Measurements from ENCODE around the gene DNAI2.

DNAI2 gene

DNA sequence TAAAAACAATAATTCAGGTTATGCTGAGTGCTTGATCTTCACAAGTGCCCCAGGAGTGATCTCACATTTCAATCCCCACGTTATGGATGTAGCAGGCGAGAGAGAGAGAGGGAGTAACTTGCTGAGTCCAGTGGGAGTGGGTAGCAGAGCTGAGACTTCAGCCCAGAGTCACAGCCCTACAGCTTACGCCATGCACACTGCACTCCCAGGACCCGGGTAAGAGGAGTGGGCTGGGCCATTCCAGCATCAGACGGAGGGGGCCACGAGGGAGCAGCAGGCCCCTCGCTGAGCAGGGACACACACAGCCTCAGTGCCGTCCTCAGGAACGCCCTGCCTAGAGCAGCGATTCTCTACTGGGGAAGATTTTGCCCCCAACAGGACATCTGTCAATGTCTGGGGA is 42.2 kb downstream of the DNAI2 start:
- no peak for DNase-seq

DNA sequence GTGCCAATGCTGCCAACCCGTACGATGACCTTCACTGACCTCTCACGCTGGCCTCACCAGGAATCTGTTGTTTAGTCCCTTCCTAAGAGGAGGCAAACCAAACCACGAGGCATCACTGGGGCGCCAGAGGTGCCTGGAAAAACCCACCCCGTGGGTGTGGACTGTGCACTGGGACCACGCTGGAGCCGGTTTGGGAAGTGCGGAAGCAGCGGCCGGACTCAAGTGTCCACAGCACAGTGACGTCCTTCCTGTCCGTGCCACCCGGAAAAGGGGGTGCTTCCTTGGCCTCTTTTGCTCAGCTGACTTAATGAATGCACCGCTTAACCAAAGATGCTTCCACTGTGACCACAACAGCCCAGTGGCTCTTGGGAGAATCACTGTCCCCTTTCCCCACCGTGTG is 43.0 kb downstream of the DNAI2 start:
- DNase-seq = no peak

DNA sequence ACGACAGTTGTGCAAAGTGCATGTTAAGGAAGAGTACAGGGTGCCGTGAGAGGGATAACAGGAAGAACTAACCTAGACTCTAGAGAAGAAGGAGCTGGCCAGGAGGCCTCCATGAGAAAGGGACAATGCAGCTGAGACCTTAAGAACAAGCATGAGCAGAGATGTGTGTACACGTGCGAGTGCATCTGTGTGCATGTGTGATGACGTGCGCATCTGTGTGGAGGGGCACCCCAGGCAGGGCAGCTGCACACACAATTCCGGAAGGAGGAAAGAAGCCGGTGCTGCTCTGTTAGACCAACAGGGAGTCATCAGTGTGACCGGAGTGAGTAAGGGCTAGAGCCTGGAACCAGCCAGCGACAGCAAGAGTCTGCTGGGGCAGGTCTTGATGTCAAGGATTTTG is 44.4 kb downstream of the DNAI2 start:
- DNase-seq = no peak

DNA sequence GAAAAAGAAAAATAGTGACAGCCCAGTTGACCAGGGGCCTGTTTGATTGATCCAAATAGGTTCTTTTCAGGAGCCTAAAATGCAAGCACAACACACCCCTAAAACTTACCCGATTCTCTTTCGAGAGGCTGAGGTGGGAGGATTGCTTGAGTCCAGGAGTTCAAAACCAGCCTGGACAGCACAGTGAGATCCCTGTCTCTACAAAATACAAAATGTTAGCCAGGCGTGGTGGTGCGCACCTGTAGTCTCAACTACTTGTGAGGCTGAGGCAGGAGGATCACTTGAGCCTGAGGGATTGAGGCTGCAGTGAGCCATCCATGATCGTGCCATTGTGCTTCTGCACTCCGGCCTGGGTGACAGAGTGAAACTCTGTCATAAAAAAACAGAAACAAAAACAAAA is 50.5 kb downstream of the DNAI2 start:
- no peak for DNase-seq

DNA sequence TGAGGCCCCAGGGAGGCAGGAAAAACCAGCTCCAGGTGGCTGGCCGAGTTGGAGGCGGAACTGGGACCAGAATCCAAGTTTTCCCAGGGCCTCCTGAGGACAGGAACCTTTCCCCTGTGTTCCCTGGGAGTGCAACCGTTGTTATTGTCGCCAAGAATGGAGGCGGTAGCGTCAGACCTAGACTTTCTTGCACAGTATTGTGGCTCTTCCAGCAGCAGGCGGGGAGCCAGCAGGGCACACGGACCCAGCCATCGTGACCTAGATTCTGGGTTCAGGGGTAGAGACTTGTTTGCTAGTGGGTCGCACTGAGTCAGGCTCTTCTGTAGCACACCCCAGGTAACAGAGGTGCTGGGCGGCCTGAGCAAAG is 51.3 kb downstream of the DNAI2 start:
- DNase-seq = no peak

DNA sequence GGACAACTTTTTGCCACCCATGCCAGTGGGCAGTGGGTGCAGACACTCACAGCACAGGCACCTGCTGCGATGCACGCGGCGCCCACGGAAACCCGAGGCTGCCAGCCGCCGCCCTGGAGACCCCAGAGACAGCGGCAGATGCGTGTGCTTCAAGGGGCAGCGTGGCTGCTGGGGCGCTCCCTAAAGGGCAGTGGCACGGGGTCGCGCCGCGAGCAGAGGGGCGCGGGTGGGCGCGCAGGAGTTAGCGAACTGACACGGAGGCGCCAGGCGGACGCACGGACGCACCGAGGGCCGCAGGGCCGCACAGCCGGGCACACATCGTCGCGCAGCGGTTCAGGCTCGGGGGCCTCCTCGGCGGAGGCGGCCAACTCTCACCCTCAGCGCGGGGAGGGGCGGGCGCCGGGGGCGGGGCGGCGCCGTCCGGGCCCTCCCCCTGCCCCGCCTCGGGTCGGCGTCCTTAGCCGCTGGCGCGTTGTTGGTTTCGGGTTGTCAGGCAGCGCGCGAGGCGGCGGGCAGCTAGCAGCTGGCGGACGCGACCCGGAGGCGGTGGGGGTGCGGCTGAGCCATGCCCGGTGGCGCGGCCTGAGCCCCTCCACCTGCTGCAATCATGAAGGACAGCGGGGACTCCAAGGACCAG is 51.8 kb downstream of the DNAI2 start, which contains the start of gene KIF19:
Gene KIF19 (plus strand): TSS at position 484 of the 637 bp plus-strand sequence. CDS start 124 bp downstream, at position 608.
- peak; percentile 45 to 48 for DNase-seq

DNA sequence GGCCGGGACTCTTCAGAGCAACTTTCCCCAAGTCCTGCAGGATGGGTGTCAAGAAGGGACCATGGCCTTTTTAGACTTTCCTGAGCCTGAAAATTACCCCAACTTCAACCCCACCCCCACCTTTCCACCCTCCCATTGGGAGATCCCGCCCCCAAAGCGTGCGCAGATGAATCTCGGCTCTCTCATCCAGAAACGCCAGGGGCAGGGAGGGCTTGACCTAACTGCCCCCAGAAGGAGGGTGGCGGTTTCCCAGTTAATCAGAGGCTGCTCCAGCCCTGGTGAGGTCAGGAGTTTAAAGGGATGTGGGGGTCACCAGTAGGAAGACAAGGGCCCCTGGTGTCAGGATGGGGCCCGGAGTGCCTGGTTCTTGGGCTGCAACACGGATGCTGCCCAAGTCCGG is 52.5 kb downstream of the DNAI2 start:
- no peak for DNase-seq

DNA sequence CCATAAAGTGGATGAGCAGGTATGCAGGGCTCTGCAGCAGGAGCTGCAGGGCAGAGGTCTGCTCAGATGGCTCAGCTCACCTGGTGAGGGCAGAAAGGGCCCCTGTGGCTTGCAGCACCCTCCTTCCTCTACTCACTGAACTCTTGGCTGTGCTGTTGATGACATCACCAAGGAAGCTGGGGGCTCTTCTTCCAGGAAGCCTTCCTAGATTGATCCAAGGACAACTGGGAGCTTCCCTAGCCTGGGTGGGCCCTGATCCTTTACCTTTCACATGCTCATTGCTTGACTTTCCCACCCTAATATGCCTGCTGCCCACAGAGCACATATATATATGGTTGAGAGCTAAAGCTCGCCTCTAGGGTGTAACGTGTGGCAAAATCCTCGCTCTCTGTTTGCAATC is 54.5 kb downstream of the DNAI2 start:
- DNase-seq = no peak

DNA sequence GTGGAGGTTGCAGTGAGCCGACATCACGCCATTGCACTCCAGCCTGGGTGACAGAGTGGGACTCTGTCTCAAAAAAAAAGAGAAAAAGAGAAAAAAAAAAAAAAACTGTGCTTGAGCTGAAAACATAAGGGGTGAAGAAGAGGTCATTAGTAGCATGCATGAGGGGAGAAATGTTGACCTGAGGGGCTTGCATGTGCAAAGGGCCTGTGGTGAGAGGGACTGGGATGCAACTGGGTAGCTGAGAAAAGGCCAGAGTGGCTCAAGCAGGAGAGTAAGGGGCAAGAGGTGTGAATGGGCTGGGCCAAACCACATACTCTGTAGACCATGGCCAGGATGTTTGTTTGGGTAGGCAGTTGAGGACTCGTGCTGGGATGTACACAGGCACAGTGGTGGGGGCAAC is 55.3 kb downstream of the DNAI2 start:
- no peak for DNase-seq

DNA sequence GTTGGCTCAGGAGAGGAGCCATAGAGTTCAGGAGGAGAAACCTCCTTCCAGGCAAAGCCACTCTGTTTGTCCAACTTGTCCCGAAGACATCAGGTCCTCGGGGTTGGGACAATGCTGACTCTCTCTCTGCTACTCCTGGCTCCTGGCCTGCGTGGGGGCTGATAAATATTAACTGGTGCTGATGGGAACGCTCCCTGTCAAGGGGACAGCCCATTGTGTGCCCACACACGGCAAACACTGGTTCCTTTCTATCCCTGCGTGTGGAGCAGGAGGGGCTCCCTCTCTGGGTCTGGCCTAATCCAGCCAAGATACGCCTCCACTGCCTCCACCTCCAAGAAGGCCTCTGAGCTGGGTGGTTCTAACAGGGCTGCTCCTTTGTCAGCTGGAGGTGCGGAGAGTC is 56.4 kb downstream of the DNAI2 start:
- no peak for DNase-seq

DNA sequence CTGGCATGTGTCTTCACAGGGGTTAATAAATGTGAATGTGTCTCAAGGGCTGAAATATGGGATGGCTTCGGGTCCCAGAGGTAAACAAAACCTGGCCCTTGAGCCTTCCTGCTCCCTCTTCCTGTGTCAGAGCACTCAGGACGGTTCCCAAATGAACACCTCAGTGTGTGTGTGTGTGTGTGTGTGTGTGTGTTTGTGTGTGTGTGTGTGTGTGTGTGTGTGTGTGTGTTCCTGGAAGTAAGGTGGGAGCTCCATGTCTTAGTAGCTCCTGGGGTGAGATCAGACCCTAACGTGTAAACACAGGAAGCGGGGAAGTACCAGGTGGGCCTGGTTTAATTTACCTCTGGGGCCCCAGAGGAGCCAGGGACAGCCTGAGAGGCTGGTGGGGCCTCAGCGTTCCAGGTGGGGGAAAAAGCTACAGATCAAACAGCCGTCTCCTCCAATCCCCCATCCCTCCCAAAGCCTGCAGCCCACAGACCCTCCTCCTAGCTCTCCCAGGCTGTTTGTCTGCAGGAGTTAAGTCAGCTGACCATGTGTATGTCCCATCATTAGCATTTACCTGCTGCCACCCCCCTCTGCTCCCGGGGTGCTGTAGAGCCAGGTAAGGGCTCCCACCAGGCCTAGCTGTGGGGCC is 58.1 kb downstream of the DNAI2 start:
- no peak for DNase-seq

DNA sequence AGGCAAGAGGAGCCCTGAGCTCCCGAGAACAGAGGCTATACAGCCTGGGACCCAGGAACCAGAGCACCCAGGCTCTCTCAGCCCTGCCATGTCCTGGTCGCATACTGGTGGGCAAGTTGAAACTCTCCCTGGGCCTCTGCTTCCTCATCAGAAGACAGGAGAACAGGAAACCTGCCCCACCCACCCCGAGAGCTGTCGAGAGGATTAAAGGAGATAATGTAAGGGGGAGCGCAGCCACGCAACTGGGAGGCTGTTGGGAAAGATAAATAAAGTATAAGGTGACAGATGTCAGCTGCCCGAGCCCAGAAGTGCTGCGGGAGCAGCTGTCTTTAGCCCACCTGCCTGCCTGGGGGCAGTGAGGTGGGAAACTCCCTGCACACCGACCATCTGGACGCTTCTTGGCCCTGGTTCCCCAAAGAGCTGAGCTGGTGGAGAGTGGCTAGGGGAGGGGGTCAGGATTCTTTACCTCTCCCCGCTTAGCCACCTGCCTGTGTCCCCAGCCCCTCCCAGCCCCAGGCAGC is 58.8 kb downstream of the DNAI2 start:
- DNase-seq = no peak

DNA sequence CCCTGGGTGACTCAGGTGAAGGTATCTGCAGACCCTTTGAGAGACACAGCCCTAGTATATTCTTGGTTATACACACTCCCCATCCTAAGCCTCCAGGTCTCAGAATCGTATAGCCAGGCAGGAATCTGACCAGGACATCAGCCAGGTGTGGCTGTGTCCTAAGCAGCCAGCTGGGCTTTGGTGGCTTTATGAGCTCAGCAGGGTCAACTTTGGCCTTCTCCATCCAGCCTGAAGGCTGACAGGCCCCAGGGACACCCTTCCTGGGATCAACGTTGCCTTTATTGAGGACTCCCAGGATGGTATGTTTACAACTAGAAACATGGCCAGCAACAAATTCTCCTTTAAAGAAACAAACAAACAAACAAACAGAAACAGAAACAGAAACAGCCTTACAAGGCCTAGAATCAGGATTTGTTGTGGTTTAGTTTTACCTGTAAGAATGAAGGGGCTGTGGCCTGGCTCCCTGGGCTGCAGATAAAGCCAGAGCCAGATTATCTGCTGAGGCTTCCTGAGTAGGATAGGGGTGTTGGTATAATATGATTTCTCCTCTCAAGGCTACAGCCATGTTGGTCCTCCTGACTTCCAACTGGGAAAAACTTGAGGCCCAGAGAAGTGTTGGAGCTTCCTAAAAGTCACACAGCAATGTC is 60.5 kb downstream of the DNAI2 start:
- DNase-seq = no peak

DNA sequence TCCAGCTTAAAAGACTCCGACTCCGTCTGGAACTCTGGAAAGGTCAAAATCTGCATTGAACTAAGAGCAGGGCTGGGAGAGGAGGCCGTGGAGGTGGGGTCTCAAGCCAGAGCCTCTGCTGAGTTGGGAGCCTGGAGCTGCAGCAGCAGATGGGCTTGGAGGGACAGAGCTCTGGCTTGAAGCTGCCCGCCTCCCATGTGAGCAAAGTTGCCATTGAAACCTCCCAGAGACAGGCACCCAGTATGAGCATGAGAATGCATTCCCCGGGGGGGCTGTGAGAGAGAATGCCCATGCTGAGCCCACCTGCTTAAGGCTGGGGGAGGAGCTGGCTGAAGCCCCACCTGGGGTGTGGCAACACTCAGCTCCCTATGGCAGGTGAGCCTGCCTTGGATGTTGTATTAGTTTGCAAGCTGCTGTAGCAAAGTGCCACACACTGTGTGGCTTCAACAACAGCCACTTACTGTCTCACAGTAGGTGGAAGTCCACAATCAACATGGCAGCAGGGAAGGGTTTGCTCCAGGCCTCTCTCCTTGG is 61.6 kb downstream of the DNAI2 start:
- DNase-seq = no peak

DNA sequence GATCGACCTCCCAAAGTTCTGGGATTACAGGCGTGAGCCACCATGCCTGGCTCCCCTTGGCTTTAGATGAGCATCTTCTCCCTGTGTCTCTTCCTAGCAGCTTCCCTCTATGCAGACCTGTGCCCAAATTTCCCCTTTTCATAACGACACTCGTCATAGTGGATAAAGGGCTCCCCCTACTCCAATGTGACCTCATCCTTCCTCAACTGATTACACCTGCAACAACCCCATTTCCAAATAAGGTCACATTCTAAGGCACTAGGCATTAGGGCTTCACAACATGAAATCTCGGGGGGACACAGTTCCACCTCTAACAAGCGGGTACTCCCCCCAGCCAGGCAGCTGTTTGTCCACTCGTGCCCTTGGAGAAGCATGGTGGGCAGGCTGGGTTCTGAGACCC is 62.3 kb downstream of the DNAI2 start:
- DNase-seq = no peak

DNA sequence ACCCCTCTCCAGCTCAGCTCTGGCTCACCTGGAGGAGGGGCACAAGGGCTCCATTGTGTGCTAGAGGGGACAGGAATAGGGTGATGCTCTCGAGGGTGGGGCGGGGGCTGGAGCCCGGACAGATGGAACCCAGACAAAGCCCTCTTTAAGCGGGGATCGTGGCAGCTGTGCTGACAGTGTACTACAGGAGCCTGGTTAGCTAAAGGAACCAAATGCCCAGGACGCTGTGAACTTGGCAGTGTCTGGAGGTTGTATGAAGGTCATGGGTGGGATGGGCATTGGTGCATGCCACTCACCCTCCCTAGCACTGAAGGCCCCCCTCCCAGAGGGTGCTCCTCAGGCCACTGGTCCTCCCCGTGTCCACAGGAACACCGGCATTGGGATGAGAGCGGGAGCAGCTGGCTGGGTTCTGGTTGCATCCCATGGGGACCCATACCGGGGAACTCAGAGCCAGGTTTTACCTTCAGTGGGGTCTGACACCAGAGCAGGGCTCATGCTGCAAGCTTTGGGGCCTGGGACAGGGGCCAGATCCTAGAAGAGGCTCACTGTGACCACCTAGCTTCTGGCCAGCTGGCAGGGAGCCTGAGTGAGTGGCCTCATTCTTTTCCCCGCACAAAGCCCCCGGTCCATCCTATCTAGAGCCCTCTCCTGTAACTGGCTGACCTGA is 63.9 kb downstream of the DNAI2 start:
- DNase-seq = no peak

DNA sequence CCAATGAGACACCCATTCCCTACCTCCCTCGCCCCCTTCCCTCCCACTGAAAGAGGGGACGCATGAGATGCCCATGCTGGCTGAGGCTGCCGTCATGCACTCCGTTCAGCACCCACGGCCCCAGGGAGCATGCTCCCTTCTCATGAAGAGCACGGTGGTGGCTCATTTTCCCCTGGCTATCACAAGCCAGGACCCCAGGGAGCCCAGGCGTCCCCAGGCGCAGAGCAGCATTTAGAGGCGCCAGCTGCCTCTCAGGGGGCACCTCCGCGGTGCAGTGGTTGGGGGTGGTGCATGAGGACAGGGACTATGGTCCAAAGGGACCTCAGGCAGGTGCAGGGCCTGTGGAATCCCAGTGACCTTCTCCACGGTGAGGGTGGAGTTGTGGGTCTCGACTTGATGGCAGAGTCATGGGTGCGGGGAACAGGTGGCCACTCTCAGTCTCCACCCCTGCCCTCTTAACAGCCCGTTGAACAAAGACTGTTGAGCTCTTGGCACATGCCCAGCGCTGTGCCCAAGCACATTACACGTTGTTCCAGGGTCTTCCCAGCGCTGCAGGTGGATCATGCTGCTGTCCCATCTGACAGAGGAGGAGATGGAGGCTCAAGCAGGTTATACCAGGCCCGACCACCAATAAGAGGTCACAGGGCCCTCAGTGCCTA is 65.6 kb downstream of the DNAI2 start:
- DNase-seq = no peak

DNA sequence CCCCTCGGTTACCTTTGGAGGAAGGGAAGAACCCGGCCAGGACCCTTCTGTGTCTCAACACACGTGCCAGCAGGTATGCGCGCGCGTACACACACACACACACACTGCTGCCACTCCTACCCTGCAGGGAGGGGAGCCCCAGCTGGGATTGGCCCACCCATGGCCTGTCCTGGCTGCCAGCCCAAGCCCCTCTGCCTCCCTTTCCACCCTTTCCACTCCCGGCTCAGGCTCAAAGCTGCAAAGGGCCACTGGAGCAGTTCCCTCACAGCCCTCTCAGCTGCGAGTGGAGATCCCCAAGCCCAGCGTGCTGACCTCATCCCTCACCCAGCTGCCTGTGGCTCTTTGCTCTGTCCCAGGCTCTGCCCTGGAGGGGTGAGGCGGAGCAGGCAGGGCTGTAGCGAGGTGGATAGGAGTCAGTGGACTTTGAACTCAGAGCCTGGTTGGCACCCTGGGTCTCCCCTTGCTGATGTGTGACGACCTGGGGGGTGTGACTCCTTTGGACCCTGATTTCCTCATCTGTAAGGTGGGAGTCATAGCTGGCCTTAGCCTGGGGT is 66.5 kb downstream of the DNAI2 start:
- no peak for DNase-seq

DNA sequence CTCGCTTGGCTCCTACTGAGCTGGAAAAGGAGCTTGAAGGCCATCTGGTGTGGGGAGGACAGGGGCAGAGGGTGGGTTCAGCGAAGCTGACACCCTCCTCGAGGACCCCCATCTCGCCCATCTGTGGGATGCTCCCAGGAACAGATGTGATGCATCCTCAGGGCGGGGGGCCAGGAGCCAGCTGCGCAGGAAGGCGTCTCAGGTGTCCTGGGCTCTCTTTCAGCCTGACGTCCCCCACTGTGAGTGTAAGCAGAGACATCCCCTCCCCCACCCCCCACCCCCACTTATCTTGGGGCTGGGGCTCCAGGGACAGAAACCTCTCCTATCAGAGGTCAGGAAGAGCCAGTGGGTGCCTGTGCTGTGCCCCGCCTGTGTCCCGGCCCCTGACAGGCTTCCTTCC is 68.2 kb downstream of the DNAI2 start:
- no peak for DNase-seq

DNA sequence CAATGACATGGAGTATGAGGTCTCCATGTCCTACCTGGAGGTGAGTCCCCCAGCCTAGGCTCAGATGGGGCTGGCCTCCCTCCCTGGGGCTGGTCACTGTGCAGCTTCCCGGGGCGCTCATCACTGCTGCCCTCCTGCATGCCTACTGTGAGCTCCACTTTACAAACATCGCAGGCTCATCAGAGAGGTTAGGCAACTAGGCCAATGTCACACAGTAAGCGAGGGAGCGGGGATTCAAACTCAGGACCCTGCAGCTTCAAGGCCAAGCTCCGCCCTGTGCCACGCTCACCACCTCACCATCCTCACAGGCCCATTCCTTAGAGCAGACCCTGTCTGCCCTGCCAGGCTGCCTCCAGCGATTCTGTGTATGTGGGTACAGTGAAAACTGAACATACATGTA is 69.1 kb downstream of the DNAI2 start:
- no peak for DNase-seq

DNA sequence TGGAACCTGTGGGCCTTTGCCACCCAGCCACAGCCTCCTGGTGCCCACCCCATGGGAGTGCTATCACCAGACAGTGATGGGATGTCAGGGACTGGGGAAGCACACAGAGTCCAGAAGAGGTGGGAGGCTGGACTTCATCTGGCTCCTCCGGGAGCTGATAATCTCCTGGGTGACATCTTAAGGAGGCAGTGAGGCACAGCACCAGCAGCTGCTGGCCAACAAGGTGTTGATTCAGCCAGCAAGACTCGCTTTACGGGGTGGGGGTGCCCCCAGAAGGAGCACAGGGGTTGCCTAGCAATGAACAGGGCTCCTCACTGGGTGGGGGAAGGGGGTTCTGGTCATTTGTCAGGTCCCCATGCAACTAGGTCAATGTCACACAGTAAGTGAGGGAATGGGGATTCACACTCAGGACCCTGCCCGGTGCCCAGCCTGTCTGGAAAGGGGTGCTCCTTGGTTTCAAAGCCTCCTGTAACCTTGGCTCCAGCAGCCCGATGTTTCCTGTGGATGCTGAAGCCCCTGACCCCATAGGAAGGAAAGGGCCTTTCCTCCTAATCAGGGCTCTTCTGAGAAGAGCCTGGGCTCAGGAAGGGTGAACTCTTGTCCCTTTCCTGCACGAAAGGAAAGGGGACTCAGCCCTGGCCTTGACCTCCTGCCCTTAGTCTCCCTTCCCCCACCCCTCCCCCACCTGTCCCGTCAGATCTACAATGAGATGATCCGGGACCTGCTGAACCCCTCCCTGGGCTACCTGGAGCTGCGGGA is 69.7 kb downstream of the DNAI2 start:
- no peak for DNase-seq

DNA sequence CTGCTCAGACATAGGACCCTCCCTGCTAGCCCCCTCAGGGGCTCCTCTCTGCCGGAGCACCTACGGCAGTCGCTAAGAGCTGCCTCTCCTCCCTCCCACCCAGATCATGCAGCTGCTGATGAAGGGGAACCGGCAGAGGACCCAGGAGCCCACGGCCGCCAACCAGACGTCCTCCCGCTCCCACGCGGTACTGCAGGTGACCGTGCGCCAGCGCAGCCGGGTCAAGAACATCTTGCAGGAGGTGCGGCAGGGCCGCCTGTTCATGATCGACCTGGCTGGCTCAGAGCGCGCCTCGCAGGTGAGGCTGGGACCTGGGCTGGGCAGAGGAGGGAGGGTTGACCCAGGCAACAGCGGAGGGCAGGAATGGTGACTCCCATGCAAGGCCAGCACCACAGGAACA is 70.6 kb downstream of the DNAI2 start:
- DNase-seq = no peak
